HG02885 (cell line): ENCODE measurements around the gene NPRL2.

Experiments
- ATAC-seq: cut with Tn5 transposase; IDR thresholded peaks from one replicate; pipeline ENCODE4 v1.9.1; 2021; ENCODE audit warnings: mild to moderate bottlenecking; ENCODE audit not compliant: unreplicated experiment, poor library complexity

The NPRL2 gene

DNA sequence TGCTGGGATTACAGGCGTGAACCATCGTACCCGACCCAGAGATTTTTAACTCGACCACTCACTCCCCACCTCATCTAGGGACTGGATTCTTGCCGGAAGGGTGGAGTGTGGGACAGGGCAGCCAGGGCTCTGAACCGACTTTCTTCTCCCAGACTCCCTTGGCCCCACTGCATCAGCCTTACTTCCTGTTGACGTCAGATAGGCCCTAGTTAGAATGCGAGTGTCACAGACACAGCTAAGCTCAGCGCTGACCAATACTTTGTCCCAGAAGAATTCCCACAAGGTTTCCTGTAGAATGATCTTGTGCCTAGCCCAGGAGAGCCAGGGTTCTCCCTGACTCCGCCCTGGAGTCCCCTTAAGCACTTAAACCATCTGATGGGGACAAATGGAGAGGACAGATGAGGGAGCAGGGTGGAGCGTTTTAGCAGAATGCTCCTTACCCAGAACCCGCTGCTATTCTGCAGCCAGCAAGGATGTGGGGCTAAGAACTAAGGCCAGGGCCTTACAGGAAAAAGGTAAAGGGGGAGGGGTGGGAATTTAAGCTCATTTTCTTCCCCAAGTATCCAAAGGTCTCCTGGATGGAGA, 16.7 kb downstream of the NPRL2 start:
- no peak for ATAC-seq

DNA sequence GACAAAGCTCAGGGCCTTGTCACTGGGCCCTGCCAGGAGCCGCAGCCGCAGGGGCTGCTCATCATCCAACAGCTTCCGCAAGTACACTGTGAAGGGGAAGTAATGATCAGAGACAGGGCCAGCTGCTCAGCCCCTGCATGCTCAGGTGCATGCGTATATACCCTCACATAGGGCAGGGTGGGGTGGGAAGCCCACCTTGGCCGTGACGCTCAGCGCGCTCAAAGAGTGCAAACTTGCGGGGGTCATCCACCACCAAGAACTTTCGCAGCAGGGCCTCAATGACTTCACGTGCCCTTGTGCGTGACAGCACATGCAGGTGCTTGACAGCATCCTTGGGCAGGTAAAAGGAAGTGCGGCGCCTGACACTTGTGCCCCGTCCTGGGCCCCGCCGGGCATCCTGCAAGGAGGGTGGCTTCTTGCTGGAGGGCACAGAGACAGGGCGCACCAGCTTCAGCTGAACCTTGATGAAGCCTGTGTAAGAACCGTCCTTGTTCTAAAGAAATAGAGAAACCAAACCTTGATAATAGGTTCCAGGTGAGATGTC, 19.1 kb downstream of the NPRL2 start:
- no peak for ATAC-seq

DNA sequence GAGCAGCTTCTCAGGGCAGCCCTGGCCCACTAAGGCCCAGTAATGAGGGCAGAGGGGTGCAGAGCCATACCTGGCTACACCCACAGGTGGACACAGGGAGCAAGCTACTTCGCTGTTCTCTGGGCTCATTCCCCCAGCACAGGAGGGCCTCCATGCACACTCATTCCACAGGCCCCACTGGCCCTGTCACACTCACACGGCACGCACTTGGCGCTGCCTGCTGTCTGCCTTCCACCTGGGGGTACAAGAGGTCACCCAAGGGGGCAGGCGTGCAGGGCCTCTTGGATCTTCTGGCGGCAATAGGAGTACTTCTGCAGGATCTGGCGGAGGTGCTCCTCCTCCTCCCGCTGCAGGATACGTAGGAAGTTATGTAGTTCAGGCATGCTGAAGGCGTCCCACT, 20.2 kb downstream of the NPRL2 start:
- ATAC-seq = no peak

DNA sequence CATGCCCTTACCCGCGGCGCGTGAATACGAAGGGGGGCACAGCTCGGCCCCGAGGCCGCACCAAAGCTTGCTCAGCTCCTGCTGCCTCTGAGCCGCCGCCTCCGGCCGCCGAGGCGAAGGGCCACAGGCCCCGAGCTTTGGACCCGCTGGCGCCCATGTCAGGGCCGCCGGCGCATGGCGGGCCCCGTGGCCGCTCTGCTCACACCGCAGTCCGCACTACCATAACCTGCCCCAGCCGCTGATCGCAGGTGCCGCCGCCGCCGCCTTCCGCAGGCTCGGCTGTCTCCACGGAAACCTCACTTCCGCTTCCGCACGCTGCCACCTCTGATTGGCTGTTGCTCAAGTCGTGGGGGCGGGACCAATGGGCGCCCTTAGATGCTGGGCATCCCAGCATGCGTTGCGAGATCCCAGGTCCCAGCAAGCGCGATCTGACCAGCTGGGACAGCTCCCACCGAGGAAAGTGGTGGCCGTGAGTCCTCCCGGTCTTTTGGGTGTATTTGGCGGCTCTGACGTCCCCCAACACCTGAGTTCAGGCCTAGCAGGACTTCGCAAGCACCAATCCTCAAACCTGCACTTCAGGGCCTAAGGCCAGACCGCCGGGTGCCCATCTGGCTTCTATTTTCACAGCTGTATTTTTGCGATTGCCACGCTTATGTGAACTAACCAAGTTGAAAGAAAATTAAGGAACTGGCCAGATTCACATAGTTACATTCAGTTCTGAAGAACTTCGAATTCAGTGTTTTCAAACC, 22.5 kb downstream of the NPRL2 start, which contains the start of gene TUSC2:
TUSC2 (minus strand) TSS at position 281 of the 749 bp plus-strand sequence; CDS start at position 157, 124 bp downstream.
- ATAC-seq = peak; percentile 91

GRCh38 chr3:50327129-50327528, 23.4 kb downstream of the NPRL2 start:
- ATAC-seq = no peak

DNA sequence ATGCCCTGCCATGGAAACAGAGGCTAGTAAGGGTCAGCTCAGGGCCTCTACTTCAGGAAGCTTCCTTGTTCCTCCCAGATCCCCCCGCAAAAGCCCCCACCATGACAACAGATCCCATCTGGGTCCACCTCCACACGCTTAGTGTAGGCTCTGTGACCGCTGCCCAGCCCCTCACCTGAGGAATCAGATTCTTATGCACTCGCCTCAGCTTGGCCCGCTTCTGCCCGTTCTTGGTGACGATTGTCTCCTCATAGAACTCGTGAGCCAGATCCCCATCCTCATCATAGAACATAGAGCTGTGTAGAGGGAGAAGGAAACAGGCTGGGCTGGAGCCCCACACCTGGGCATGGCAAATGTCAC, 24.4 kb downstream of the NPRL2 start:
- no peak for ATAC-seq

- no peak for ATAC-seq
Observed at GRCh38 chr3:50325497-50326181, 24.9 kb downstream of the NPRL2 start.

GRCh38 chr3:50325113-50325480, 25.5 kb downstream of the NPRL2 start:
- no peak for ATAC-seq

GRCh38 chr3:50324351-50325112, 26.0 kb downstream of the NPRL2 start:
- ATAC-seq = no peak

- no peak for ATAC-seq
Observed at GRCh38 chr3:50323614-50324199, 26.9 kb downstream of the NPRL2 start.

DNA sequence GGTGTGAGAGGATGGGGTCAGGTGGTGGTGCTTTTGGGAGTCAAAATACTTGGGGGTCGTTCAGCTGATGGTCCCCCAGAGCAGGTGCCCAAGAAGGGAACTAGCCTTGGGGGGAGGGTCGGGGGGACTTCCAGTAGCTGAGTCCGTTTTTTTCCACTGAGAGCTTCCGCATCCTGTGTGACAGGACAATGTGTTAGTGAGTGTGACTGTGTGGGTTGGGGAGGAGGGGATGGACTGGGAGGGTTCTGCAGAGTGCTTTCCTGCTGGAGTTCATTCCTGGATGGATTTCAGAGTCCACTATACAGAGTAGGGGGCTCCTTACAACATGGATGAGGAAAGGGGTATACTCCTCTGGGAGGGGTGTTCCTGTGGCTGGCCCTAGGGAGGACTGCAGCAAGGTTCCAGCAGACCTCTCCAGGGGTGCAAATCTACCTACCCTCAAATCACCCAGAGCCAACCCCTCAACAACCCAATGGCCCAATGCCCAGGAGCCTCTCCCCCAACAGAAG, 27.4 kb downstream of the NPRL2 start:
- no peak for ATAC-seq

- ATAC-seq = no peak
Observed at GRCh38 chr3:50322386-50323091, 28.0 kb downstream of the NPRL2 start, which contains the start of gene HYAL2. TSS of gene HYAL2 (minus strand) at chr3:50322745. CDS start at chr3:50320489, 2,256 bp downstream.

DNA sequence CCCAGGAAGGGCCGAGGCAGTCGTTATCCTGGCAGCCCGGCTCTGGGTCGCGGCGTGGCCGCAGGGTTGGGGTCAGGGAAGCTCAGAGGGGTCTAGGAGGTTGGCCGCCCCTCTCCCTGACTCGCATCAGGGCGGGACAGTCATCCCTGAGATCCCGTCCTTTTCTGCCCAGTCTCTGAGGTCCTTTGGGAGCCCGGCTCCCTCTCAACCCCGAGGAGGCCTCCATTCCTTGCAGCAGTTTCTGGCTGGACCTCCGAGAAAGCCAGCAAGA, 28.5 kb downstream of the NPRL2 start:
- ATAC-seq = no peak

DNA sequence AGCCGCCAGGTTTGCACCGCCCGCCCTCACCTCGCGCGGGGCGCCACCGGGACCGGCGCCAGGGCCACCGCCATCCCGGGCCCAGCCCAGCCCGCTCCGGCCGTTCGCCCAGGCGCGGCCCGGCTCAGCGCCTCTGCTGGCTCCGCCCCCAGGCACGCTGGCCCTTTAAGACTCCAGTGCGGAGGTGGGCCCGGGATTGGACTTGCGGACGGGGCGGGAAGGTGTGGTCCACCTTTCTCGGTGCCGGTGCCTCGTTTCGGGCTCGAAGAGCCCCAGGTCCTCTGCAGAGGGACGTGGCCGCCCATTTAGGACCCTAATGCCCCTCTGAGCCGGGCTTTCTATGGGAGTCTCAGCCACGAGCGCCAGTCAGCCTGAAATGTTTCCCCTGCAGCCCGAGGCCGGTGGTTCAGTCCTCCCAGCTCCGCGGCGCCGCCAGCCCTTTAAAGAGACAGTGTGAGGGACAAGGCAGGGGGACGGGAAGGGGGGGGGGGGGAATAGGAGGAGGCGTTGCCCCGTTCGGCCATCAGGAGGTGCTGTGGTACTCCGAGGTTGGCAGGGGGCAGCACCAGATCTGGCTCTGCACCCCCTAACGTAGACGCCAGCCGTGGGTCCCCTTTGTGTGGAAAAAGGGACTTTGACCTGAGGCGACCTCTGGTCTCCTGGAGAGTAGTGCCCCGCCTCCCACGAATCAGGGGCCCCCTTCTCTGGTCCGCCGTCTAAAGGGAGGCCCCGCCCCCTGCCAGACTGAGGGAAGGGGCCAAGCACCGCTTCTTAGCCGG, 29.1 kb downstream of the NPRL2 start:
- ATAC-seq = peak; percentile 83

DNA sequence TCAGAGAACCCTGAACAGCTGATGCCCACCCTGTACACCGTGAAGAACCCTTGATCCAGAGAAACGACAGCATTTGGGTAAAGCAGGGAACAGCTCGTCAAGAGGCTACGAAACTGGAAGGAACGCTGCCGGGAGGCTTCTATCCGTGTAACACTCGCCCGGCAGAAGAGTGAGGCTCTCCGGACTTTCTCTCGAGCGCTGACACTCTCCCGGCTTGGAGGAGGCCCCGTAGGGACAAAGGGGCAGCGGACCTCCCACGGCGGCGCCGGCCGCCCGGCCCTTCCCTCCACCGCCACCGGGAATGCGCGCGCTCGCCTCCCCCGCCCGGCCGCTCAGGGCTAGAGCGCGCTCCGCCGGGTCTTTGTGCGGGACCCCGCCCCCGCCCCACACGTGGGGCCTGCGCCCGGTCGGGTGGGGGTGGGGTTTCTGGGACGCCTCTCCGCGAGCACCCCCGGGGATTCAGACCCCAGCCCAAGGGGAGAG, 29.7 kb downstream of the NPRL2 start:
- peak; percentile 56 for ATAC-seq

- no peak for ATAC-seq
Observed at GRCh38 chr3:50319894-50320625, 30.5 kb downstream of the NPRL2 start.

- no peak for ATAC-seq
Observed at GRCh38 chr3:50319181-50319893, 31.2 kb downstream of the NPRL2 start.
